Caco-2 (cell line): ENCODE data around the gene MBD3. TPM values are rescaled to one million over a fixed set of nuclear protein-coding genes. Genes with fewer than 3 reads are reported as not detected.

Source experiments
- BruUV-seq: library from RNA; stranded (reverse); fragments of 400-500 nt; replicated peaks from 2 replicates; lab custom pipeline; 2021; lab: Mats Ljungman, UMichigan
- CTCF ChIA-PET: fragments of 300-600 bp; sonication (Branson Sonifier 250); formaldehyde crosslinking; loops from one replicate; lab custom pipeline; 2022; ENCODE audit warnings: antibody characterized with exemption; lab: Charles Lee
- POLR2A ChIA-PET: fragments of 300-600 bp; sonication (Branson Sonifier 250); formaldehyde crosslinking; loops from one replicate; lab custom pipeline; 2022; ENCODE audit warnings: antibody characterized with exemption; lab: Charles Lee
- DNase-seq, 2 experiments: peaks; one replicate each; pipeline versions ENCODE4 v3.0.0 to v3.0.0-alpha.2; 2020 to 2022
- H3K27me3 ChIP-seq: replicated peaks from 2 replicates; pipeline ENCODE4 v1.6.0; 2011; ENCODE audit warnings: low read length; ENCODE audit not compliant: control insufficient read depth, insufficient read depth
- H3K36me3 ChIP-seq: 2 replicates; pipeline ENCODE4 v1.5.1; 2011; ENCODE audit warnings: low read length; ENCODE audit not compliant: control insufficient read depth, insufficient read depth
- H3K4me1 ChIP-seq: fragments of 250-450 bp; sonication (Bioruptor Pico); 2 replicates; pipeline ENCODE4 v1.5.1; 2020; ENCODE audit warnings: mild to moderate bottlenecking
- H3K4me3 ChIP-seq: 2 replicates; pipeline ENCODE4 v1.5.1; 2011; ENCODE audit warnings: low read depth, mild to moderate bottlenecking, control low read depth, low read length
- H3K9me3 ChIP-seq: fragments of 250-450 bp; sonication (Bioruptor Pico); 2 replicates; pipeline ENCODE4 v1.5.1; 2020; ENCODE audit warnings: mild to moderate bottlenecking, moderate library complexity
- H3K27ac Mint-ChIP-seq: one replicate; pipeline ENCODE4 v1.8.0; 2022; ENCODE audit warnings: mixed read lengths; ENCODE audit not compliant: unreplicated experiment
- H3K27me3 Mint-ChIP-seq: one replicate; pipeline ENCODE4 v1.8.0; 2022; ENCODE audit warnings: mixed read lengths; ENCODE audit not compliant: insufficient read depth, unreplicated experiment
- H3K36me3 Mint-ChIP-seq: one replicate; pipeline ENCODE4 v1.8.0; 2022; ENCODE audit warnings: mild to moderate bottlenecking, mixed read lengths; ENCODE audit not compliant: insufficient read depth, unreplicated experiment
- H3K4me1 Mint-ChIP-seq: one replicate; pipeline ENCODE4 v1.8.0; 2022; ENCODE audit warnings: low read depth, mixed read lengths; ENCODE audit not compliant: unreplicated experiment
- H3K4me3 Mint-ChIP-seq: one replicate; pipeline ENCODE4 v1.8.0; 2022; ENCODE audit warnings: mild to moderate bottlenecking, moderate library complexity, mixed read lengths; ENCODE audit not compliant: unreplicated experiment
- H3K9me3 Mint-ChIP-seq: one replicate; pipeline ENCODE4 v1.8.0; 2022; ENCODE audit warnings: mixed read lengths; ENCODE audit not compliant: unreplicated experiment
- CTCF ChIP-seq, 2 experiments: fragments of 200-600 bp in 1 of 2; IDR thresholded peaks; 1 replicate in 1 of 2; 2 replicates in 1 of 2; pipeline versions ENCODE4 v1.5.1 to v1.8.0; 2011 to 2022; ENCODE audit warnings: antibody characterized with exemption in 1 of 2, control low read depth in 1 of 2, inconsistent platforms in 1 of 2, low read depth in 1 of 2, low read length in 1 of 2, mild to moderate bottlenecking in 1 of 2, moderate library complexity in 1 of 2; ENCODE audit not compliant: insufficient read depth in 1 of 2, severe bottlenecking in 1 of 2, unreplicated experiment in 1 of 2
- intact Hi-C: fragments of 100-400 bp; cut with micrococcal nuclease; formaldehyde crosslinking; loops from one replicate; pipeline ENCODE4 v1.10.0; 2022; ENCODE audit not compliant: unreplicated experiment
- total RNA-seq: library from RNA; stranded (reverse); gene quantifications from 2 replicates; pipeline ENCODE4 v1.2.3, GENCODE V29; 2022

MBD3 gene
- total RNA-seq, 1 experiment from 2014 or later = 89.3 TPM

- H3K4me3 Mint-ChIP-seq = no peak overlapping the region
- BruUV-seq = no TSS peak
- Histone ChIP-seq H3K27me3 (no peaks in the 10 kb centered on the region), H3K36me3 (no peaks in the 10 kb centered on the region), H3K4me1 (no peaks in the 10 kb centered on the region), H3K9me3 (no peaks in the 10 kb centered on the region), H3K4me3 (no peak overlapping the region)
- CTCF ChIA-PET = no interaction called here
- no peak for DNase-seq
- intact Hi-C loops = no loop called here
- POLR2A ChIA-PET = no interaction called here
- peaks cover 68% of the 10 kb centered on the region for H3K36me3 Mint-ChIP-seq
- TF ChIP-seq CTCF (IDR thresholded peaks at IDR 0.05; ENCODE audit: insufficient read depth in 1 of 2, low read depth in 1 of 2, low read length in 1 of 2, severe bottlenecking in 1 of 2, unreplicated experiment in 1 of 2) = no peak
- no peaks in the 10 kb centered on the region for H3K27me3 Mint-ChIP-seq
- no peaks in the 10 kb centered on the region for H3K9me3 Mint-ChIP-seq
- no peaks in the 10 kb centered on the region for H3K4me1 Mint-ChIP-seq
- H3K27ac Mint-ChIP-seq = no peak overlapping the region
Observed at GRCh38 chr19:1584500-1585242, 8.0 kb downstream of the MBD3 start.

- no peaks in the 10 kb centered on the region for H3K27me3 Mint-ChIP-seq
- DNase-seq = no peak
Observed at GRCh38 chr19:1582201-1582600, 10.5 kb downstream of the MBD3 start.

GRCh38 chr19:1580957-1581356 is 11.7 kb downstream of the MBD3 start:
- H3K27me3 ChIP-seq = no peaks in the 10 kb centered on the region
- Mint-ChIP-seq H3K36me3 (peaks cover 65% of the 10 kb centered on the region), H3K27ac (no peak overlapping the region), H3K27me3 (no peaks in the 10 kb centered on the region), H3K4me3 (no peak overlapping the region), H3K4me1 (no peaks in the 10 kb centered on the region), H3K9me3 (no peaks in the 10 kb centered on the region)
- H3K36me3 ChIP-seq = no peaks in the 10 kb centered on the region
- no TSS peak for BruUV-seq
- no peaks in the 10 kb centered on the region for H3K9me3 ChIP-seq
- TF ChIP-seq CTCF (IDR thresholded peaks at IDR 0.05; ENCODE audit: insufficient read depth in 1 of 2, low read depth in 1 of 2, low read length in 1 of 2, severe bottlenecking in 1 of 2, unreplicated experiment in 1 of 2) = no peak
- no peak for DNase-seq
- ChIA-PET CTCF (no interaction called here), POLR2A (interaction anchor here (0.7 kb wide), 1 partner anchor 8 kb away, joined by 4 read pairs; no protein-coding TSS in a partner anchor)
- H3K4me1 ChIP-seq = no peaks in the 10 kb centered on the region
- intact Hi-C loops = no loop called here
- H3K4me3 ChIP-seq = no peak overlapping the region

More at GRCh38 chr19:1582201-1582600, 10.5 kb downstream of the MBD3 start:
- no peak for TF ChIP-seq CTCF (IDR thresholded peaks at IDR 0.05; ENCODE audit: insufficient read depth in 1 of 2, low read depth in 1 of 2, low read length in 1 of 2, severe bottlenecking in 1 of 2, unreplicated experiment in 1 of 2)
- POLR2A ChIA-PET = no interaction called here
- CTCF ChIA-PET = no interaction called here
- no peaks in the 10 kb centered on the region for H3K36me3 ChIP-seq
- H3K9me3 ChIP-seq = no peaks in the 10 kb centered on the region
- no peaks in the 10 kb centered on the region for H3K9me3 Mint-ChIP-seq
- no peaks in the 10 kb centered on the region for H3K27me3 ChIP-seq
- H3K36me3 Mint-ChIP-seq = peaks cover 74% of the 10 kb centered on the region
- no peak overlapping the region for H3K4me3 ChIP-seq
- no TSS peak for BruUV-seq
- H3K27ac Mint-ChIP-seq = no peak overlapping the region
- no peak overlapping the region for H3K4me3 Mint-ChIP-seq
- intact Hi-C loops = no loop called here
- no peaks in the 10 kb centered on the region for H3K4me1 Mint-ChIP-seq
- H3K4me1 ChIP-seq = no peaks in the 10 kb centered on the region
